Right hindlimb (tissue), 1 donor: ENCODE measurements around the gene TEAD2.
"Not testable (repeated sequence)": the region's sequence is repeated elsewhere in the genome, so short reads cannot be mapped to it uniquely, and the experiment has no call there.

Experiments
- DNase-seq: peaks from one replicate; pipeline ENCODE4 v3.0.0-alpha.2; 2018

Gene TEAD2

GRCh38 chr19:49331187-49331586 is 31.0 kb downstream of the TEAD2 start:
- DNase-seq: not testable (repeated sequence)

GRCh38 chr19:49328741-49329140 is 33.5 kb downstream of the TEAD2 start:
- no peak for DNase-seq

GRCh38 chr19:49327878-49328544 is 34.2 kb downstream of the TEAD2 start:
- no peak for DNase-seq

- no peak for DNase-seq
These were observed 36.0 kb downstream of the TEAD2 start for GRCh38 chr19:49326165-49326704.

GRCh38 chr19:49325756-49326155 is 36.5 kb downstream of the TEAD2 start:
- DNase-seq: not testable (repeated sequence)

GRCh38 chr19:49324801-49325576 is 37.2 kb downstream of the TEAD2 start, which contains the start of gene SLC6A16:
TSS of gene SLC6A16 (minus strand) at chr19:49325191. CDS start at chr19:49311347, 13,844 bp downstream.
- DNase-seq: no peak

- no peak for DNase-seq
These were observed 43.9 kb downstream of the TEAD2 start for GRCh38 chr19:49318296-49318695.

GRCh38 chr19:49316284-49316683 is 45.9 kb downstream of the TEAD2 start:
- DNase-seq: no peak

- DNase-seq: no peak
These were observed 47.1 kb downstream of the TEAD2 start for GRCh38 chr19:49315111-49315510.

GRCh38 chr19:49309087-49309486 is 53.1 kb downstream of the TEAD2 start:
- no peak for DNase-seq

- not testable (repeated sequence) for DNase-seq
These were observed 55.5 kb downstream of the TEAD2 start for GRCh38 chr19:49306734-49307133.

- DNase-seq: no peak
These were observed 60.4 kb downstream of the TEAD2 start for GRCh38 chr19:49301866-49302252.

- DNase-seq: peak; percentile 62
These were observed 60.9 kb downstream of the TEAD2 start for GRCh38 chr19:49301165-49301865.

- not testable (repeated sequence) for DNase-seq
These were observed 63.6 kb downstream of the TEAD2 start for GRCh38 chr19:49298653-49299052.

- DNase-seq: no peak
These were observed 64.8 kb downstream of the TEAD2 start for GRCh38 chr19:49297403-49297802.

GRCh38 chr19:49295208-49295880 is 66.9 kb downstream of the TEAD2 start:
- no peak for DNase-seq

- no peak for DNase-seq
These were observed 67.8 kb downstream of the TEAD2 start for GRCh38 chr19:49294401-49294800.
